Breast epithelium (tissue), 4 donors: Measurements from ENCODE around the gene MACO1. TPM values are rescaled to one million over a fixed set of nuclear protein-coding genes. Genes with fewer than 3 reads are reported as not detected.

Experiments used
- DNase-seq, 2 donors: peaks; one replicate each; pipeline ENCODE4 v3.0.0-alpha.2; 2019; ENCODE audit warnings: low spot score in 2 of 2
- H3K27ac ChIP-seq, 2 donors: fragments of 200-600 bp; sonication (generic) in 1 of 2; one replicate each; pipeline ENCODE4 v1.5.1; 2016 to 2019; ENCODE audit warnings: mild to moderate bottlenecking in 1 of 2
- H3K27me3 ChIP-seq, 2 donors: fragments of 200-600 bp; sonication (generic) in 1 of 2; one replicate each; pipeline versions ENCODE4 v1.5.1 to v1.6.0; 2017 to 2019; ENCODE audit warnings: control low read depth in 1 of 2, mild to moderate bottlenecking in 1 of 2
- H3K36me3 ChIP-seq: fragments of 200-600 bp; one replicate; pipeline ENCODE4 v1.5.1; 2019
- H3K4me1 ChIP-seq, 2 donors: fragments of 200-600 bp; sonication (generic); one replicate each; pipeline ENCODE4 v1.5.1; 2016 to 2019; ENCODE audit warnings: control low read depth in 1 of 2
- H3K4me3 ChIP-seq, 3 donors: fragments of 200-600 bp; sonication (generic); 1 replicate in 2 of 3; 2 replicates in 1 of 3; pipeline ENCODE4 v1.5.1; 2016 to 2019; ENCODE audit warnings: mild to moderate bottlenecking in 3 of 3, moderate library complexity in 2 of 3
- H3K9me3 ChIP-seq, 2 donors: fragments of 200-600 bp; sonication (generic) in 1 of 2; one replicate each; pipeline ENCODE4 v1.5.1; 2016 to 2019; ENCODE audit warnings: control low read depth in 1 of 2
- POLR2A ChIP-seq: fragments of 450-650 bp; IDR thresholded peaks from one replicate; pipeline ENCODE4 v1.6.1; 2016; ENCODE audit warnings: antibody characterized with exemption, mild to moderate bottlenecking, moderate library complexity
- POLR2AphosphoS5 ChIP-seq, 3 donors: sonication (generic); formaldehyde crosslinking; IDR thresholded peaks; one replicate each; pipeline ENCODE4 v1.6.1; 2017; ENCODE audit warnings: antibody characterized with exemption in 3 of 3
- intact Hi-C: fragments of 100-400 bp; cut with DNase I; formaldehyde crosslinking; loops from one replicate; pipeline ENCODE4 v1.15.1; 2023; ENCODE audit warnings: low total_unique reads
- total RNA-seq, 3 donors: library from RNA; depleted of rRNA; stranded (reverse); fragments of >200 nt; gene quantifications; one replicate each; pipeline ENCODE4 v1.1.0, GENCODE V29; 2016
- TF ChIP-seq, protein P1 (sequence below), 3 donors: fragments of 450-650 bp; IDR thresholded peaks; one replicate each; pipeline ENCODE4 v1.5.1; 2016 to 2017; ENCODE audit warnings: antibody characterized with exemption in 3 of 3, mild to moderate bottlenecking in 3 of 3, moderate library complexity in 3 of 3

The MACO1 gene
- total RNA-seq, 3 donors from 2014 or later: 15.0 to 24.0 (median 17.7) TPM

DNA sequence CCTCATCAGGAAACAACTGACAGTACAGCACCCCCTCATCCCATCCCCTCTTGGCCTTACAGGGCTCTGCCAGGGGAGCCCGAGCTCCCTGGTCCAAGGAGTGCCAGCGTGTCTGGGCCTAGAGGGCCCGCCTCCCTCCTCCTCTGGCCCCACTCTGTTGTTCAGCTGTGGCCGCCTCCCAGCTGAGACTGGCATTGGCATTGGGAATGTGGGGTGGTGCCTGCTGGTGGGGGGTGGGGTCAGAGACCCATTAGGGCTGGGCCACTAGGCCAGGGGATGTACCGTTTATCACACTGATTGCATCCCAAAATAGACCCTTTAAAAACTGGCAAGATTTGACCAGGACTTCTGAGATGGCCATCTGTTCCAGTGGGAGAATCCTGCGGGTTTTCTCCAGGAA lies 114.1 kb downstream of the MACO1 start:
- H3K4me1 ChIP-seq: peaks cover 0 to 4% of the 10 kb centered on the region in 2 donors
- no peaks in the 10 kb centered on the region for H3K36me3 ChIP-seq
- peak in 1 of 2 donors; percentile 34 for DNase-seq
- TF ChIP-seq POLR2AphosphoS5 (IDR thresholded peaks at IDR 0.05) (no peak), POLR2A (no peak)
- TF ChIP-seq, protein P1, sequence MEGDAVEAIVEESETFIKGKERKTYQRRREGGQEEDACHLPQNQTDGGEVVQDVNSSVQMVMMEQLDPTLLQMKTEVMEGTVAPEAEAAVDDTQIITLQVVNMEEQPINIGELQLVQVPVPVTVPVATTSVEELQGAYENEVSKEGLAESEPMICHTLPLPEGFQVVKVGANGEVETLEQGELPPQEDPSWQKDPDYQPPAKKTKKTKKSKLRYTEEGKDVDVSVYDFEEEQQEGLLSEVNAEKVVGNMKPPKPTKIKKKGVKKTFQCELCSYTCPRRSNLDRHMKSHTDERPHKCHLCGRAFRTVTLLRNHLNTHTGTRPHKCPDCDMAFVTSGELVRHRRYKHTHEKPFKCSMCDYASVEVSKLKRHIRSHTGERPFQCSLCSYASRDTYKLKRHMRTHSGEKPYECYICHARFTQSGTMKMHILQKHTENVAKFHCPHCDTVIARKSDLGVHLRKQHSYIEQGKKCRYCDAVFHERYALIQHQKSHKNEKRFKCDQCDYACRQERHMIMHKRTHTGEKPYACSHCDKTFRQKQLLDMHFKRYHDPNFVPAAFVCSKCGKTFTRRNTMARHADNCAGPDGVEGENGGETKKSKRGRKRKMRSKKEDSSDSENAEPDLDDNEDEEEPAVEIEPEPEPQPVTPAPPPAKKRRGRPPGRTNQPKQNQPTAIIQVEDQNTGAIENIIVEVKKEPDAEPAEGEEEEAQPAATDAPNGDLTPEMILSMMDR (IDR thresholded peaks at IDR 0.05): no peak
- H3K4me3 ChIP-seq: peak overlapping the region; percentile 78 to 97 (median 90)
- H3K27ac ChIP-seq: peak overlapping the region; percentile 82 to 93
- intact Hi-C loops: no loop called here
- H3K27me3 ChIP-seq: no peaks in the 10 kb centered on the region
- no peaks in the 10 kb centered on the region for H3K9me3 ChIP-seq

DNA sequence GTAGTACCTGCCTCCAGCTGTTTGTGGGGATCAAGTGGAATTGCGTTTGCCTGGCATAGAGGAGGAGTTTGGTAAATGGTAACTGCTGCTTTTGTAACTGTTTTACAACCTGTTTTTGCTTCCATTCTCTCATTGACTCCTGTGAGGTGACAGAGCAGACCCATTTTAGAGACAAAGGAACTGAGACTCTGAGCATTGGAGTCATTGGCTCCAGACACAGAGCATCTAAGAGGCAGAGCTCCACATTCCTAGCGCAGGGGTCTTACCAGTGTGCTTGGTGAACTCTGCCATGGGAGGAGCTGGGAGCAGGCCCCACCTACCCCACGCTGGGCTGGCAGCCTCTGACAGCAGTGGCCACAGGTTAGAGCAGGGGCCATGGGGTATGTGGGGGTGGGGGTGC lies 115.1 kb downstream of the MACO1 start:
- intact Hi-C loops: no loop called here
- Histone ChIP-seq H3K9me3 (no peaks in the 10 kb centered on the region), H3K4me3 (no peak overlapping the region), H3K36me3 (no peaks in the 10 kb centered on the region), H3K4me1 (peaks cover 0 to 4% of the 10 kb centered on the region in 2 donors), H3K27ac (no peak overlapping the region), H3K27me3 (no peaks in the 10 kb centered on the region)
- no peak for DNase-seq
- TF ChIP-seq POLR2A (no peak), POLR2AphosphoS5 (IDR thresholded peaks at IDR 0.05) (no peak)
- TF ChIP-seq, protein P1 (IDR thresholded peaks at IDR 0.05): no peak

GRCh38 chr1:25546193-25546592 lies 115.5 kb downstream of the MACO1 start:
- H3K27me3 ChIP-seq: no peaks in the 10 kb centered on the region
- intact Hi-C loops: no loop called here
- H3K36me3 ChIP-seq: no peaks in the 10 kb centered on the region
- DNase-seq: no peak
- H3K27ac ChIP-seq: no peak overlapping the region
- H3K4me3 ChIP-seq: no peak overlapping the region
- peaks cover 0 to 4% of the 10 kb centered on the region in 2 donors for H3K4me1 ChIP-seq
- TF ChIP-seq POLR2A (no peak), POLR2AphosphoS5 (IDR thresholded peaks at IDR 0.05) (no peak)
- TF ChIP-seq, protein P1 (IDR thresholded peaks at IDR 0.05): no peak
- H3K9me3 ChIP-seq: no peaks in the 10 kb centered on the region

DNA sequence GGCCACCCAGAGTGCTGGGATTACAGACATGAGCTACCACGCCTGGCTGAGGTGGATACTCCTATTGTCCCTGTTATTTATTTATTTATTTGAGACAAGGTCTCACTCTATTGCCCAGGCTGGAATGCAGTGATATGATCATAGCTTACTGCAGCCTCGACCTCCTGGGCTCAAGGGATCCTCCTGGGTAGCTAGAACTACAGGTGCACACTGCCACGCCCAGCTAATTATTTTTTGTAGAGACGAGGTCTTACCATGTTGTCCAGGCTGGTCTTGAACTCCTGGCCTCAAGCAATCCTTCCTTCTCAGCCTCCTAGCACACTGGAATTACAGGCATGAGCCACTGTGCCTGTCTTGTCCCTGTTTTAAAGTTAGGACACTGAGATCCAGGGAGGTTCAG lies 117.9 kb downstream of the MACO1 start:
- Histone ChIP-seq H3K27me3 (no peaks in the 10 kb centered on the region), H3K4me3 (no peak overlapping the region), H3K27ac (no peak overlapping the region), H3K4me1 (peaks cover 0 to 4% of the 10 kb centered on the region in 2 donors), H3K9me3 (no peaks in the 10 kb centered on the region), H3K36me3 (no peaks in the 10 kb centered on the region)
- no peak for DNase-seq
- TF ChIP-seq POLR2A (no peak), POLR2AphosphoS5 (IDR thresholded peaks at IDR 0.05) (no peak)
- TF ChIP-seq, protein P1 (IDR thresholded peaks at IDR 0.05): no peak
- intact Hi-C loops: no loop called here

- Histone ChIP-seq H3K27ac (peak overlapping the region; percentile 23 to 62), H3K4me3 (peak overlapping the region in 1 of 3 donors; percentile 7), H3K4me1 (peaks cover 0 to 4% of the 10 kb centered on the region in 2 donors), H3K9me3 (no peaks in the 10 kb centered on the region), H3K27me3 (no peaks in the 10 kb centered on the region), H3K36me3 (no peaks in the 10 kb centered on the region)
- intact Hi-C loops: no loop called here
- no peak for DNase-seq
- no peak for TF ChIP-seq POLR2AphosphoS5 (IDR thresholded peaks at IDR 0.05)
- TF ChIP-seq, protein P1 (IDR thresholded peaks at IDR 0.05): no peak
- no peak for TF ChIP-seq POLR2A
Observed at GRCh38 chr1:25549273-25550154, 118.8 kb downstream of the MACO1 start.
